ENCODE results near the gene USP37. TPM values are rescaled to one million over a fixed set of nuclear protein-coding genes. Genes with fewer than 3 reads are reported as not detected.
A peak's percentile ranks its signal among the peaks of the same experiment; 100 is the strongest.

Gene USP37
- total RNA-seq, 1 experiment from 2014 or later, result 31.0 TPM

- intact Hi-C loops (cut with micrococcal nuclease; ENCODE audit: unreplicated experiment), result no loop called here
- Histone ChIP-seq H3K4me1 (ENCODE audit: insufficient read depth, low read length, poor library complexity, severe bottlenecking) (peaks cover 3% of the 10 kb centered on the region), H3K27ac (ENCODE audit: low read depth, low read length, poor library complexity, severe bottlenecking) (no peak overlapping the region), H3K4me3 (ENCODE audit: low read depth, low read length, poor library complexity, severe bottlenecking) (no peak overlapping the region), H3K36me3 (ENCODE audit: insufficient read depth, low read length, poor library complexity, severe bottlenecking) (no peaks in the 10 kb centered on the region), H3K27me3 (replicated peaks; ENCODE audit: insufficient read depth, low read depth, low read length, poor library complexity) (no peaks in the 10 kb centered on the region), H3K9me3 (ENCODE audit: low read depth, low read length, poor library complexity, severe bottlenecking) (no peaks in the 10 kb centered on the region)
- TF ChIP-seq EZH2 (IDR thresholded peaks at IDR 0.05; ENCODE audit: borderline replicate concordance, low read depth, low read length, poor library complexity, severe bottlenecking) (no peak), CTCF (conservative IDR thresholded peaks at IDR 0.05; ENCODE audit: low read depth, low read length) (no peak)
- no peak for DNase-seq (ENCODE audit: low spot score)
- ChIA-PET CTCF (interaction anchor here (0.6 kb wide), 1 partner anchor 136 kb away, joined by 6 read pairs; no protein-coding TSS in a partner anchor), POLR2A (ENCODE audit: low non-redundant PET) (no interaction called here)
- BruUV-seq (replicated peaks), result no TSS peak
These were observed 49.3 kb downstream of the USP37 start for GRCh38 chr2:218518876-218519275.

- no TSS peak for BruUV-seq (replicated peaks)
- CTCF ChIA-PET, result no interaction called here
- intact Hi-C loops (cut with micrococcal nuclease; ENCODE audit: unreplicated experiment), result no loop called here
These were observed 50.5 kb downstream of the USP37 start for GRCh38 chr2:218517434-218518206.

GRCh38 chr2:218516614-218517013, 51.5 kb downstream of the USP37 start:
- intact Hi-C loops (cut with micrococcal nuclease; ENCODE audit: unreplicated experiment), result no loop called here
- DNase-seq (ENCODE audit: low spot score), result peak; percentile 47
- Histone ChIP-seq H3K4me1 (ENCODE audit: insufficient read depth, low read length, poor library complexity, severe bottlenecking) (peaks cover 3% of the 10 kb centered on the region), H3K4me3 (ENCODE audit: low read depth, low read length, poor library complexity, severe bottlenecking) (no peak overlapping the region), H3K27ac (ENCODE audit: low read depth, low read length, poor library complexity, severe bottlenecking) (no peak overlapping the region), H3K27me3 (replicated peaks; ENCODE audit: insufficient read depth, low read depth, low read length, poor library complexity) (no peaks in the 10 kb centered on the region), H3K9me3 (ENCODE audit: low read depth, low read length, poor library complexity, severe bottlenecking) (no peaks in the 10 kb centered on the region), H3K36me3 (ENCODE audit: insufficient read depth, low read length, poor library complexity, severe bottlenecking) (no peaks in the 10 kb centered on the region)
- no TSS peak for BruUV-seq (replicated peaks)
- no peak for TF ChIP-seq EZH2 (IDR thresholded peaks at IDR 0.05; ENCODE audit: borderline replicate concordance, low read depth, low read length, poor library complexity, severe bottlenecking)
- TF ChIP-seq CTCF (conservative IDR thresholded peaks at IDR 0.05; ENCODE audit: low read depth, low read length), result peak; percentile 55
- ChIA-PET CTCF (no interaction called here), POLR2A (ENCODE audit: low non-redundant PET) (no interaction called here)

More at GRCh38 chr2:218517434-218518206, 50.5 kb downstream of the USP37 start:
- Histone ChIP-seq H3K9me3 (ENCODE audit: low read depth, low read length, poor library complexity, severe bottlenecking) (no peaks in the 10 kb centered on the region), H3K4me1 (ENCODE audit: insufficient read depth, low read length, poor library complexity, severe bottlenecking) (peaks cover 3% of the 10 kb centered on the region), H3K36me3 (ENCODE audit: insufficient read depth, low read length, poor library complexity, severe bottlenecking) (no peaks in the 10 kb centered on the region), H3K27me3 (replicated peaks; ENCODE audit: insufficient read depth, low read depth, low read length, poor library complexity) (no peaks in the 10 kb centered on the region), H3K27ac (ENCODE audit: low read depth, low read length, poor library complexity, severe bottlenecking) (no peak overlapping the region), H3K4me3 (ENCODE audit: low read depth, low read length, poor library complexity, severe bottlenecking) (no peak overlapping the region)
- TF ChIP-seq EZH2 (IDR thresholded peaks at IDR 0.05; ENCODE audit: borderline replicate concordance, low read depth, low read length, poor library complexity, severe bottlenecking) (no peak), CTCF (conservative IDR thresholded peaks at IDR 0.05; ENCODE audit: low read depth, low read length) (no peak)
- POLR2A ChIA-PET (ENCODE audit: low non-redundant PET), result no interaction called here
- peak; percentile 42 for DNase-seq (ENCODE audit: low spot score)

All from A673 (cell line).